Panc1 (cell line): ENCODE measurements around the gene CPS1.

Experiments used
- CTCF ChIP-seq: fragments of 450-650 bp; IDR thresholded peaks from 2 replicates; pipeline ENCODE4 v1.5.1; 2017; ENCODE audit warnings: mild to moderate bottlenecking
- POLR2AphosphoS5 ChIP-seq: IDR thresholded peaks from 2 replicates; pipeline ENCODE4 v1.6.1; 2012; ENCODE audit warnings: mild to moderate bottlenecking, low read depth, low read length, moderate library complexity
- SIN3A ChIP-seq: IDR thresholded peaks from 2 replicates; pipeline ENCODE4 v1.6.1; 2012; ENCODE audit warnings: low read depth, mild to moderate bottlenecking, low read length, moderate library complexity, borderline replicate concordance; ENCODE audit not compliant: insufficient read depth
- TCF7L2 ChIP-seq: IDR thresholded peaks from 2 replicates; pipeline ENCODE4 v1.6.1; 2011; ENCODE audit warnings: mild to moderate bottlenecking, low read depth, low read length, inconsistent platforms

GRCh38 chr2:210655229-210655975, 99.0 kb downstream of the CPS1 start:
- TF ChIP-seq CTCF (no peak), SIN3A (no peak), POLR2AphosphoS5 (no peak), TCF7L2 (no peak)
